Fibroblast of lung (primary cell): ENCODE results near the gene LAMB1. TPM values are rescaled to one million over a fixed set of nuclear protein-coding genes. Genes with fewer than 3 reads are reported as not detected.

Source experiments
- DNase-seq, 2 donors: peaks; one replicate each; pipeline versions ENCODE4 v3.0.0 to v3.0.0-alpha.2; 2010; ENCODE audit warnings: low read depth in 2 of 2
- H2AFZ ChIP-seq: 2 replicates; pipeline ENCODE4 v1.5.1; 2012; ENCODE audit warnings: low read length, control low read depth, inconsistent platforms
- H3K27ac ChIP-seq: 2 replicates; pipeline ENCODE4 v1.5.1; 2011; ENCODE audit warnings: low read length, control low read depth; ENCODE audit not compliant: insufficient read depth
- H3K27me3 ChIP-seq: 2 replicates; pipeline ENCODE4 v1.5.1; 2011; ENCODE audit warnings: mild to moderate bottlenecking, low read length; ENCODE audit not compliant: control insufficient read depth, insufficient read depth
- H3K36me3 ChIP-seq: 2 replicates; pipeline ENCODE4 v1.5.1; 2011; ENCODE audit warnings: low read length; ENCODE audit not compliant: control insufficient read depth, insufficient read depth
- H3K4me1 ChIP-seq: 2 replicates; pipeline ENCODE4 v1.5.1; 2011; ENCODE audit warnings: low read length; ENCODE audit not compliant: control insufficient read depth, insufficient read depth; ENCODE audit errors: extremely low read depth
- H3K4me2 ChIP-seq: 2 replicates; pipeline ENCODE4 v1.5.1; 2011; ENCODE audit warnings: low read length, control low read depth; ENCODE audit not compliant: insufficient read depth; ENCODE audit errors: extremely low read depth
- H3K4me3 ChIP-seq, 4 experiments: fragments of 200-600 bp in 1 of 4; sonication (generic) in 1 of 4; replicated peaks in 1 of 4; 2 replicates each; pipeline ENCODE4 v1.5.1; 2011 to 2016; ENCODE audit warnings: low read length in 4 of 4, low read depth in 3 of 4, mild to moderate bottlenecking in 3 of 4, control low read depth in 2 of 4, inconsistent platforms in 1 of 4, mixed read lengths in 1 of 4; ENCODE audit not compliant: insufficient read depth in 1 of 4; ENCODE audit errors: control extremely low read depth in 1 of 4
- H3K79me2 ChIP-seq: 2 replicates; pipeline ENCODE4 v1.5.1; 2012; ENCODE audit warnings: mild to moderate bottlenecking, low read length, inconsistent platforms; ENCODE audit not compliant: control insufficient read depth, insufficient read depth
- H3K9ac ChIP-seq: 2 replicates; pipeline ENCODE4 v1.5.1; 2011; ENCODE audit warnings: mild to moderate bottlenecking, low read length, control low read depth; ENCODE audit not compliant: insufficient read depth
- H3K9me3 ChIP-seq: 2 replicates; pipeline ENCODE4 v1.5.1; 2012; ENCODE audit warnings: low read depth, low read length; ENCODE audit not compliant: control insufficient read depth, insufficient read depth
- H4K20me1 ChIP-seq: 2 replicates; pipeline ENCODE4 v1.5.1; 2011; ENCODE audit warnings: low read length; ENCODE audit not compliant: control insufficient read depth, insufficient read depth; ENCODE audit errors: extremely low read depth
- EZH2 ChIP-seq: IDR thresholded peaks from 2 replicates; pipeline ENCODE4 v1.5.1; 2012; ENCODE audit warnings: low read length, control low read depth, mild to moderate bottlenecking; ENCODE audit errors: missing control alignments
- polyA plus RNA-seq, 2 donors: library from polyadenylated mRNA; depleted of rRNA in 1 of 2; stranded (reverse) in 1 of 2; unstranded in 1 of 2; fragments of >200 nt; gene quantifications; 2 replicates each; pipeline ENCODE4 v1.2.1, GENCODE V29; 2011 to 2012; ENCODE audit warnings: missing spikeins in 1 of 2
- total RNA-seq: library from RNA; depleted of rRNA; stranded (reverse); fragments of >200 nt; gene quantifications from 2 replicates; pipeline ENCODE4 v1.2.1, GENCODE V29; 2014
- TF ChIP-seq, protein P1 (sequence below), 2 donors: IDR thresholded peaks in 1 of 2; conservative IDR thresholded peaks in 1 of 2; 1 replicate in 1 of 2; 2 replicates in 1 of 2; pipeline ENCODE4 v1.5.1; 2011 to 2012; ENCODE audit warnings: low read length in 2 of 2, control low read depth in 1 of 2, inconsistent platforms in 1 of 2, low read depth in 1 of 2, mild to moderate bottlenecking in 1 of 2

LAMB1 gene
- total and polyA plus RNA-seq, 2 donors (not counting 1 experiment from before 2014, with no cell fraction given) = 428 to 516 TPM

- Histone ChIP-seq H3K4me2 (peak overlapping the region; percentile 49), H2AFZ (no peak overlapping the region), H4K20me1 (no peaks in the 10 kb centered on the region), H3K9me3 (no peaks in the 10 kb centered on the region), H3K4me3 (peak overlapping the region in 2 of 4 experiments; percentile 18 to 27), H3K9ac (no peak overlapping the region), H3K27me3 (no peaks in the 10 kb centered on the region), H3K36me3 (peaks cover 18% of the 10 kb centered on the region), H3K27ac (peak overlapping the region; percentile 60), H3K79me2 (peaks cover 25% of the 10 kb centered on the region), H3K4me1 (peaks cover 26% of the 10 kb centered on the region)
- TF ChIP-seq, protein P1, sequence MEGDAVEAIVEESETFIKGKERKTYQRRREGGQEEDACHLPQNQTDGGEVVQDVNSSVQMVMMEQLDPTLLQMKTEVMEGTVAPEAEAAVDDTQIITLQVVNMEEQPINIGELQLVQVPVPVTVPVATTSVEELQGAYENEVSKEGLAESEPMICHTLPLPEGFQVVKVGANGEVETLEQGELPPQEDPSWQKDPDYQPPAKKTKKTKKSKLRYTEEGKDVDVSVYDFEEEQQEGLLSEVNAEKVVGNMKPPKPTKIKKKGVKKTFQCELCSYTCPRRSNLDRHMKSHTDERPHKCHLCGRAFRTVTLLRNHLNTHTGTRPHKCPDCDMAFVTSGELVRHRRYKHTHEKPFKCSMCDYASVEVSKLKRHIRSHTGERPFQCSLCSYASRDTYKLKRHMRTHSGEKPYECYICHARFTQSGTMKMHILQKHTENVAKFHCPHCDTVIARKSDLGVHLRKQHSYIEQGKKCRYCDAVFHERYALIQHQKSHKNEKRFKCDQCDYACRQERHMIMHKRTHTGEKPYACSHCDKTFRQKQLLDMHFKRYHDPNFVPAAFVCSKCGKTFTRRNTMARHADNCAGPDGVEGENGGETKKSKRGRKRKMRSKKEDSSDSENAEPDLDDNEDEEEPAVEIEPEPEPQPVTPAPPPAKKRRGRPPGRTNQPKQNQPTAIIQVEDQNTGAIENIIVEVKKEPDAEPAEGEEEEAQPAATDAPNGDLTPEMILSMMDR (conservative IDR thresholded peaks at IDR 0.05 in 1 of 2, IDR thresholded peaks at IDR 0.05 in 1 of 2; ENCODE audit: low read depth in 1 of 2, low read length in 2 of 2) = no peak
- TF ChIP-seq EZH2 = no peak
- peak; percentile 74 to 80 for DNase-seq
These were observed 6.7 kb downstream of the LAMB1 start for GRCh38 chr7:107996072-107996882.

GRCh38 chr7:107995184-107996071, 7.5 kb downstream of the LAMB1 start:
- peak; percentile 81 to 94 for DNase-seq
- Histone ChIP-seq H3K79me2 (peaks cover 17% of the 10 kb centered on the region), H3K4me3 (peak overlapping the region in 1 of 4 experiments; percentile 27), H3K27me3 (no peaks in the 10 kb centered on the region), H3K27ac (peak overlapping the region; percentile 44), H3K9ac (no peak overlapping the region), H3K36me3 (peaks cover 18% of the 10 kb centered on the region), H4K20me1 (no peaks in the 10 kb centered on the region), H2AFZ (no peak overlapping the region), H3K9me3 (no peaks in the 10 kb centered on the region), H3K4me2 (peak overlapping the region; percentile 49), H3K4me1 (peaks cover 26% of the 10 kb centered on the region)
- TF ChIP-seq, protein P1 (conservative IDR thresholded peaks at IDR 0.05 in 1 of 2, IDR thresholded peaks at IDR 0.05 in 1 of 2; ENCODE audit: low read depth in 1 of 2, low read length in 2 of 2) = no peak
- TF ChIP-seq EZH2 = no peak
